Activated naive CD4-positive, alpha-beta T cell treated with anti-CD3 and anti-CD28 coated beads, Interleukin-2, amount 50 U/mL, for 24 hours (primary cell): Measurements from ENCODE around the gene TOM1L2.
"Not testable (repeated sequence)": the region's sequence is repeated elsewhere in the genome, so short reads cannot be mapped to it uniquely, and the experiment has no call there.

Experiments
- H3K27ac Mint-ChIP-seq: one replicate; pipeline ENCODE4 v1.8.0; 2021; ENCODE audit warnings: mild to moderate bottlenecking, mixed read lengths
- H3K27me3 Mint-ChIP-seq: one replicate; pipeline ENCODE4 v1.8.0; 2021; ENCODE audit warnings: mixed read lengths
- H3K36me3 Mint-ChIP-seq: one replicate; pipeline ENCODE4 v1.8.0; 2021; ENCODE audit warnings: mixed read lengths
- H3K4me1 Mint-ChIP-seq: one replicate; pipeline ENCODE4 v1.8.0; 2021; ENCODE audit warnings: mixed read lengths
- H3K4me3 Mint-ChIP-seq: one replicate; pipeline ENCODE4 v1.8.0; 2021; ENCODE audit warnings: mild to moderate bottlenecking, mixed read lengths
- H3K9me3 Mint-ChIP-seq: one replicate; pipeline ENCODE4 v1.8.0; 2021; ENCODE audit warnings: mixed read lengths

Gene TOM1L2

GRCh38 chr17:17944242-17944641 is 28.0 kb downstream of the TOM1L2 start:
- Mint-ChIP-seq H3K9me3 (no peaks in the 10 kb centered on the region), H3K4me1 (peaks cover 45% of the 10 kb centered on the region), H3K4me3 (no peak overlapping the region), H3K36me3 (peaks cover 2% of the 10 kb centered on the region), H3K27ac (no peak overlapping the region), H3K27me3 (no peaks in the 10 kb centered on the region)

GRCh38 chr17:17943281-17943984 is 28.8 kb downstream of the TOM1L2 start:
- Mint-ChIP-seq H3K27ac (no peak overlapping the region), H3K27me3 (no peaks in the 10 kb centered on the region), H3K4me1 (peaks cover 42% of the 10 kb centered on the region), H3K36me3 (peaks cover 2% of the 10 kb centered on the region), H3K4me3 (no peak overlapping the region), H3K9me3 (no peaks in the 10 kb centered on the region)

GRCh38 chr17:17942846-17943245 is 29.4 kb downstream of the TOM1L2 start:
- no peak overlapping the region for H3K27ac Mint-ChIP-seq
- no peaks in the 10 kb centered on the region for H3K9me3 Mint-ChIP-seq
- peaks cover 47% of the 10 kb centered on the region for H3K4me1 Mint-ChIP-seq
- H3K27me3 Mint-ChIP-seq = no peaks in the 10 kb centered on the region
- H3K4me3 Mint-ChIP-seq = no peak overlapping the region
- H3K36me3 Mint-ChIP-seq = peaks cover 2% of the 10 kb centered on the region

GRCh38 chr17:17941015-17941414 is 31.2 kb downstream of the TOM1L2 start:
- peaks cover 50% of the 10 kb centered on the region for H3K4me1 Mint-ChIP-seq
- no peak overlapping the region for H3K27ac Mint-ChIP-seq
- H3K4me3 Mint-ChIP-seq = no peak overlapping the region
- no peaks in the 10 kb centered on the region for H3K27me3 Mint-ChIP-seq
- H3K9me3 Mint-ChIP-seq = no peaks in the 10 kb centered on the region
- peaks cover 2% of the 10 kb centered on the region for H3K36me3 Mint-ChIP-seq

GRCh38 chr17:17940441-17940911 is 31.7 kb downstream of the TOM1L2 start:
- no peak overlapping the region for H3K27ac Mint-ChIP-seq
- no peaks in the 10 kb centered on the region for H3K27me3 Mint-ChIP-seq
- H3K4me3 Mint-ChIP-seq = no peak overlapping the region
- peaks cover 55% of the 10 kb centered on the region for H3K4me1 Mint-ChIP-seq
- no peaks in the 10 kb centered on the region for H3K9me3 Mint-ChIP-seq
- peaks cover 2% of the 10 kb centered on the region for H3K36me3 Mint-ChIP-seq

GRCh38 chr17:17939941-17940340 is 32.3 kb downstream of the TOM1L2 start:
- H3K36me3 Mint-ChIP-seq, H3K4me3 Mint-ChIP-seq, H3K27me3 Mint-ChIP-seq, H3K9me3 Mint-ChIP-seq, H3K27ac Mint-ChIP-seq: not testable (repeated sequence)
- peaks cover 60% of the 10 kb centered on the region for H3K4me1 Mint-ChIP-seq

- no peaks in the 10 kb centered on the region for H3K9me3 Mint-ChIP-seq
- peaks cover 64% of the 10 kb centered on the region for H3K4me1 Mint-ChIP-seq
- H3K27ac Mint-ChIP-seq = no peak overlapping the region
Observed at GRCh38 chr17:17938388-17939107, 33.7 kb downstream of the TOM1L2 start.

GRCh38 chr17:17937958-17938357 is 34.2 kb downstream of the TOM1L2 start:
- Mint-ChIP-seq H3K27ac (no peak overlapping the region), H3K27me3 (no peaks in the 10 kb centered on the region), H3K36me3 (no peaks in the 10 kb centered on the region), H3K4me3 (no peak overlapping the region), H3K9me3 (no peaks in the 10 kb centered on the region), H3K4me1 (peaks cover 59% of the 10 kb centered on the region)

More at GRCh38 chr17:17938388-17939107, 33.7 kb downstream of the TOM1L2 start:
- Mint-ChIP-seq H3K36me3 (peaks cover 2% of the 10 kb centered on the region), H3K27me3 (no peaks in the 10 kb centered on the region), H3K4me3 (no peak overlapping the region)

GRCh38 chr17:17937201-17937853 is 34.9 kb downstream of the TOM1L2 start:
- Mint-ChIP-seq H3K4me1 (peaks cover 57% of the 10 kb centered on the region), H3K27ac (no peak overlapping the region), H3K27me3 (no peaks in the 10 kb centered on the region), H3K9me3 (no peaks in the 10 kb centered on the region), H3K4me3 (no peak overlapping the region), H3K36me3 (no peaks in the 10 kb centered on the region)

- Mint-ChIP-seq H3K9me3 (no peaks in the 10 kb centered on the region), H3K27ac (no peak overlapping the region), H3K36me3 (no peaks in the 10 kb centered on the region), H3K4me3 (no peak overlapping the region), H3K27me3 (no peaks in the 10 kb centered on the region), H3K4me1 (peaks cover 63% of the 10 kb centered on the region)
Observed at GRCh38 chr17:17935321-17936271, 36.6 kb downstream of the TOM1L2 start.

- H3K4me3 Mint-ChIP-seq = no peak overlapping the region
- no peaks in the 10 kb centered on the region for H3K9me3 Mint-ChIP-seq
- H3K27ac Mint-ChIP-seq = no peak overlapping the region
- no peaks in the 10 kb centered on the region for H3K36me3 Mint-ChIP-seq
- no peaks in the 10 kb centered on the region for H3K27me3 Mint-ChIP-seq
- H3K4me1 Mint-ChIP-seq = peaks cover 64% of the 10 kb centered on the region
Observed at GRCh38 chr17:17934806-17935205, 37.4 kb downstream of the TOM1L2 start.

GRCh38 chr17:17934214-17934613 is 38.0 kb downstream of the TOM1L2 start:
- Mint-ChIP-seq H3K4me3 (no peak overlapping the region), H3K4me1 (peaks cover 62% of the 10 kb centered on the region), H3K9me3 (no peaks in the 10 kb centered on the region), H3K36me3 (no peaks in the 10 kb centered on the region), H3K27me3 (no peaks in the 10 kb centered on the region), H3K27ac (no peak overlapping the region)

- Mint-ChIP-seq H3K4me3 (no peak overlapping the region), H3K27ac (peak overlapping the region; percentile 36), H3K36me3 (no peaks in the 10 kb centered on the region), H3K9me3 (no peaks in the 10 kb centered on the region), H3K27me3 (no peaks in the 10 kb centered on the region), H3K4me1 (peaks cover 59% of the 10 kb centered on the region)
Observed at GRCh38 chr17:17933775-17934174, 38.4 kb downstream of the TOM1L2 start.

GRCh38 chr17:17931159-17931558 is 41.0 kb downstream of the TOM1L2 start:
- Mint-ChIP-seq H3K4me1 (peaks cover 60% of the 10 kb centered on the region), H3K9me3 (no peaks in the 10 kb centered on the region), H3K4me3 (no peak overlapping the region), H3K27me3 (no peaks in the 10 kb centered on the region), H3K27ac (no peak overlapping the region), H3K36me3 (no peaks in the 10 kb centered on the region)

- Mint-ChIP-seq H3K27ac (no peak overlapping the region), H3K4me1 (peaks cover 56% of the 10 kb centered on the region), H3K9me3 (no peaks in the 10 kb centered on the region), H3K36me3 (no peaks in the 10 kb centered on the region), H3K27me3 (no peaks in the 10 kb centered on the region), H3K4me3 (no peak overlapping the region)
Observed at GRCh38 chr17:17930674-17931073, 41.5 kb downstream of the TOM1L2 start.
